ENCODE results near the gene RBM39. TPM values are rescaled to one million over a fixed set of nuclear protein-coding genes. Genes with fewer than 3 reads are reported as not detected.
A peak's percentile ranks its signal among the peaks of the same experiment; 100 is the strongest.

Gene RBM39
- total and polyA plus RNA-seq, 9 of the 15 experiments (the other 6 are each of a cell fraction or from before 2014, with no cell fraction given) = 143 to 319 (median 228) TPM

GRCh38 chr20:35726842-35727711, 15.0 kb downstream of the RBM39 start:
- ATAC-seq = no peak
- Histone ChIP-seq H3K27ac (ENCODE audit: extremely low read depth, low read depth, low read length) (no peak overlapping the region), H3K79me2 (ENCODE audit: control insufficient read depth, insufficient read depth, low read length) (peaks cover 87% of the 10 kb centered on the region), H3K4me2 (ENCODE audit: insufficient read depth, low read length) (no peak overlapping the region), H3K4me1 (replicated peaks in 1 of 2; ENCODE audit: control insufficient read depth in 2 of 2, insufficient read depth in 2 of 2, low read length in 2 of 2) (no peaks in the 10 kb centered on the region), H3K36me3 (ENCODE audit: control insufficient read depth, insufficient read depth, low read length) (peaks cover 95% of the 10 kb centered on the region), H3K9ac (ENCODE audit: insufficient read depth in 1 of 2, low read depth in 2 of 2, low read length in 2 of 2) (no peak overlapping the region), H3K27me3 (ENCODE audit: control insufficient read depth in 2 of 2, insufficient read depth in 2 of 2, low read length in 2 of 2) (no peaks in the 10 kb centered on the region), H3K9me3 (replicated peaks; ENCODE audit: control insufficient read depth, insufficient read depth, low read depth, low read length) (no peaks in the 10 kb centered on the region), H3K4me3 (no peak overlapping the region), H4K20me1 (replicated peaks; ENCODE audit: control insufficient read depth, insufficient read depth, low read length) (peaks cover 12% of the 10 kb centered on the region; the same call in 1 of the 2 replicates), H3K9me1 (ENCODE audit: control insufficient read depth, insufficient read depth, low read length) (no peaks in the 10 kb centered on the region), H2AFZ (ENCODE audit: low read depth, low read length) (no peak overlapping the region)
- BruUV-seq (replicated peaks) = no TSS peak
- CTCF ChIA-PET (ENCODE audit: low intra/inter-chr PET ratio) = no interaction called here
- intact Hi-C loops (cut with micrococcal nuclease) (no loop called here), in situ Hi-C loops (cut with MboI) (no loop called here)
- no peak for FAIRE-seq
- no peak for DNase-seq (ENCODE audit: extremely low read depth in 1 of 4, low spot score in 3 of 4)
- POLR2A ChIA-PET = interaction anchor here (0.6 to 7.4 kb wide), 5 partner anchors 8 to 627 kb away, joined by 3 to 99 read pairs (median 4); partner anchors contain the start of gene RBM39
- WGBS (ENCODE audit: insufficient coverage, low coverage, missing lambda C conversion rate) = 94% methylated on average over 12 of the region's 20 CpGs
- TF ChIP-seq RBFOX2 (IDR thresholded peaks at IDR 0.05; ENCODE audit: low read depth, low read length) = peak; percentile 31
- TF ChIP-seq SIN3B (IDR thresholded peaks at IDR 0.05; ENCODE audit: low read depth) = no peak
- TF ChIP-seq POLR2A (conservative IDR thresholded peaks at IDR 0.05) = peak; percentile 27; the same call in 1 of the 2 replicates
- TF ChIP-seq FOXP4 (CRISPR knock-in tag; IDR thresholded peaks at IDR 0.05; ENCODE audit: borderline replicate concordance) = no peak
- TF ChIP-seq NBN (IDR thresholded peaks at IDR 0.05; ENCODE audit: low read depth) = no peak
- peak; percentile 36 for TF ChIP-seq CEBPB (tag; IDR thresholded peaks at IDR 0.05)
- peak; percentile 19 for TF ChIP-seq SUPT5H (IDR thresholded peaks at IDR 0.05)
- TF ChIP-seq ATF3 (IDR thresholded peaks at IDR 0.05) = 0 out of 2 replicates have a peak, but pooled peaks have one; percentile 10
- TF ChIP-seq ATF3 (CRISPR knock-in tag; conservative IDR thresholded peaks at IDR 0.05) = no peak
